ENCODE data around the gene MRGPRF. TPM values are rescaled to one million over a fixed set of nuclear protein-coding genes. Genes with fewer than 3 reads are reported as not detected.

The MRGPRF gene
- total RNA-seq, 2 donors from 2014 or later = 10.8 to 17.6 TPM

GRCh38 chr11:69059429-69059828 lies 46.4 kb upstream of the MRGPRF start:
- no peak for DNase-seq (ENCODE audit: low spot score)
- no peak overlapping the region for H3K4me3 ChIP-seq
- no peaks in the 10 kb centered on the region for H3K27me3 ChIP-seq
- H3K9me3 ChIP-seq = no peaks in the 10 kb centered on the region
- no peak for TF ChIP-seq CTCF (IDR thresholded peaks at IDR 0.05)
- peaks cover 17% of the 10 kb centered on the region for H3K36me3 ChIP-seq
- no peaks in the 10 kb centered on the region for H3K4me1 ChIP-seq
- no peak overlapping the region for H3K27ac ChIP-seq

DNA sequence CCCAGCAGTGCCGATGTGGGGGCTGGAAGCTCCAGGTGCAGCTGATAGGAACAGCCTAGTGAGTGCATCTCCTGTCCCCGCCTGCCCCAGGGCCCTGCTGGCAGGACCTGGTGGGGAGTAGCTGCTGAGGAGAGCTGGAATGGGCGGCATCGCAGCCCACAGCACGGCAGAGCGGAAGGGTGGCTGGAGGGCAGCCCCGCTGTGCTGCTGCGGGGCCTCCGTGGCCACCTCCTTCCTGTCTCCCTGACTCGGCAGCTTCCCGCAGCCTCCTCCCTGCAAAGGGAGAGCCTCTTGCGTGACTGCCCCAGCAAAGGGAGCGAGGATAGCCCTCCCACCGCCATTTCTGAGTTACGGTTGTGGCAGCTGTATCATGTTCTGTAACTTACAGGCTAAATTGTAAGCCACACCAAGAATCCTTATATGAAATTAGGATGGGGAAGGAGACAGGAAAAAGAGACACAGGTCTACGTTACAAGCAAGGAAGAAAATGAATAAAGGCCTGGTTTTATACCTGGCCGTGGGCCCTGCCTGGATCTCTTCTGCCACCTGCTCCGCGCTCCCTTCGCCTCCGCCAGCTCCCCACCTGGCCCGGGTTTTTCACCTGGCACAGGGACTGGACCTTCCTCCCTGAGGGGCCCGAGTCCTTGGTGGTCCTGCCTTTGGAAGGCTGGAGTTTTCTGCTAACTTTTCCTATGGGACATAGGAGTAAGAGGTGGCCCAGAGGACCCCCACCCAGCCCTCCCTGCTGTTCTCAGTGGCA lies 45.6 kb upstream of the MRGPRF start:
- H3K27ac ChIP-seq = no peak overlapping the region
- peaks cover 13% of the 10 kb centered on the region for H3K36me3 ChIP-seq
- no peaks in the 10 kb centered on the region for H3K4me1 ChIP-seq

DNA sequence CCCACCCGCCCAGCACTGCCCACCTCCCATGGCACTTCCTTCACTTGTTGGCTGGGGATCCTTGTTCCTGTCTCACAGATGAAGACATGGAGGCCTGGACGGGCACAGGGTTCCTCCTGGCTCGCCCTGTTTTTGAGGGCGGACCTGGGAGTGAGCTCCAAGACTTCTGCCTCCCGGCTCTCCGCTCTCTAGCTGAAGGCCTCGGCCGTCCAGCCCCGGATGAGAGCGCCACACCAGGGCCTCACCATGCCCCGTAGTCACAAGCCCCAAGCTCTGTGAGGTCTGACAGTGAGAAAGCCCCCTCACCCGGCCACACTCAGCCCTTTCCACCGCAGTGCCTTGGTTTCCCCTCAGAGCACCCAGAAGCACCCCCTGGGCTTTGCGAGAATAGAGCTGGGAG lies 44.8 kb upstream of the MRGPRF start:
- H3K27ac ChIP-seq = no peak overlapping the region
- peaks cover 0 to 8% of the 10 kb centered on the region in 2 donors for H3K4me1 ChIP-seq
- no peak overlapping the region for H3K4me3 ChIP-seq
- TF ChIP-seq CTCF (IDR thresholded peaks at IDR 0.05) = no peak
- DNase-seq (ENCODE audit: low spot score) = no peak
- no peaks in the 10 kb centered on the region for H3K27me3 ChIP-seq
- peaks cover 4% of the 10 kb centered on the region for H3K36me3 ChIP-seq
- H3K9me3 ChIP-seq = no peaks in the 10 kb centered on the region

More for the DNA sequence above, 45.6 kb upstream of the MRGPRF start:
- no peaks in the 10 kb centered on the region for H3K27me3 ChIP-seq
- H3K4me3 ChIP-seq = no peak overlapping the region
- no peaks in the 10 kb centered on the region for H3K9me3 ChIP-seq
- no peak for TF ChIP-seq CTCF (IDR thresholded peaks at IDR 0.05)
- DNase-seq (ENCODE audit: low spot score) = no peak

GRCh38 chr11:69057236-69057635 lies 44.2 kb upstream of the MRGPRF start:
- TF ChIP-seq CTCF (IDR thresholded peaks at IDR 0.05) = no peak
- H3K9me3 ChIP-seq = no peaks in the 10 kb centered on the region
- no peak for DNase-seq (ENCODE audit: low spot score)
- H3K4me3 ChIP-seq = no peak overlapping the region
- no peaks in the 10 kb centered on the region for H3K27me3 ChIP-seq
- H3K4me1 ChIP-seq = peaks cover 0 to 14% of the 10 kb centered on the region in 2 donors
- no peaks in the 10 kb centered on the region for H3K36me3 ChIP-seq
- no peak overlapping the region for H3K27ac ChIP-seq

GRCh38 chr11:69055598-69056516 lies 42.8 kb upstream of the MRGPRF start:
- no peaks in the 10 kb centered on the region for H3K36me3 ChIP-seq
- DNase-seq (ENCODE audit: low spot score) = no peak

More at GRCh38 chr11:69055598-69056516, 42.8 kb upstream of the MRGPRF start:
- no peaks in the 10 kb centered on the region for H3K9me3 ChIP-seq
- peaks cover 0 to 28% of the 10 kb centered on the region in 2 donors for H3K4me1 ChIP-seq
- TF ChIP-seq CTCF (IDR thresholded peaks at IDR 0.05) = no peak
- no peak overlapping the region for H3K27ac ChIP-seq
- no peaks in the 10 kb centered on the region for H3K27me3 ChIP-seq
- no peak overlapping the region for H3K4me3 ChIP-seq

Measured in right atrium auricular region (tissue), 2 donors.